H9 (cell line): ENCODE results near the gene FGD5. TPM values are rescaled to one million over a fixed set of nuclear protein-coding genes. Genes with fewer than 3 reads are reported as not detected.

ENCODE experiments used
- DNase-seq: peaks from one replicate; pipeline ENCODE4 v3.0.0-alpha.2; 2017
- H2AFZ ChIP-seq: one replicate; pipeline ENCODE4 v1.6.1; 2013; ENCODE audit warnings: mild to moderate bottlenecking, low read length, control low read depth, moderate library complexity
- H2AK5ac ChIP-seq: 2 replicates; pipeline ENCODE4 v1.6.1; 2013; ENCODE audit warnings: low read length, control low read depth, mixed read lengths; ENCODE audit not compliant: insufficient read length
- H2BK120ac ChIP-seq: one replicate; pipeline ENCODE4 v1.6.1; 2013; ENCODE audit warnings: low read depth, mild to moderate bottlenecking, low read length, control low read depth, inconsistent platforms; ENCODE audit not compliant: poor library complexity, severe bottlenecking
- H2BK12ac ChIP-seq: 2 replicates; pipeline ENCODE4 v1.6.1; 2013; ENCODE audit warnings: low read length, control low read depth, mixed read lengths, low read depth; ENCODE audit not compliant: insufficient read length
- H2BK15ac ChIP-seq: 2 replicates; pipeline ENCODE4 v1.6.1; 2013; ENCODE audit warnings: low read depth, low read length, control low read depth
- H2BK20ac ChIP-seq: one replicate; pipeline ENCODE4 v1.6.1; 2013; ENCODE audit warnings: low read depth, mild to moderate bottlenecking, low read length, control low read depth, inconsistent platforms; ENCODE audit not compliant: poor library complexity, severe bottlenecking
- H2BK5ac ChIP-seq: 2 replicates; pipeline ENCODE4 v1.6.1; 2013; ENCODE audit warnings: low read length, control low read depth, mixed read lengths; ENCODE audit not compliant: insufficient read length
- H3K14ac ChIP-seq: 2 replicates; pipeline ENCODE4 v1.6.1; 2013; ENCODE audit warnings: low read length, control low read depth; ENCODE audit not compliant: insufficient read depth
- H3K18ac ChIP-seq: 2 replicates; pipeline ENCODE4 v1.6.1; 2013; ENCODE audit warnings: low read depth, mild to moderate bottlenecking, mixed read lengths, low read length, control low read depth; ENCODE audit not compliant: insufficient read length
- H3K23ac ChIP-seq: 2 replicates; pipeline ENCODE4 v1.6.1; 2013; ENCODE audit warnings: low read length, control low read depth, mixed read lengths, low read depth; ENCODE audit not compliant: insufficient read length
- H3K23me2 ChIP-seq: 2 replicates; pipeline ENCODE4 v1.6.1; 2013; ENCODE audit warnings: low read depth, mild to moderate bottlenecking, mixed read lengths, low read length, control low read depth; ENCODE audit not compliant: insufficient read length, poor library complexity, severe bottlenecking
- H3K27ac ChIP-seq: 2 replicates; pipeline ENCODE4 v1.5.1; 2013; ENCODE audit warnings: low read length, control low read depth, mixed read lengths, low read depth; ENCODE audit not compliant: insufficient read length
- H3K27me3 ChIP-seq: 2 replicates; pipeline ENCODE4 v1.6.1; 2013; ENCODE audit warnings: low read length, control low read depth, inconsistent platforms; ENCODE audit not compliant: insufficient read depth
- H3K4ac ChIP-seq: 2 replicates; pipeline ENCODE4 v1.6.1; 2013; ENCODE audit warnings: low read depth, mild to moderate bottlenecking, control low read depth, inconsistent platforms, low read length, moderate library complexity
- H3K4me1 ChIP-seq: 2 replicates; pipeline ENCODE4 v1.6.1; 2013; ENCODE audit warnings: low read length, control low read depth, inconsistent platforms; ENCODE audit not compliant: insufficient read depth
- H3K4me2 ChIP-seq: 2 replicates; pipeline ENCODE4 v1.6.1; 2013; ENCODE audit warnings: low read length, control low read depth, mixed read lengths; ENCODE audit not compliant: insufficient read length, insufficient read depth
- H3K56ac ChIP-seq: 2 replicates; pipeline ENCODE4 v1.6.1; 2013; ENCODE audit warnings: low read depth, mild to moderate bottlenecking, mixed read lengths, low read length, control low read depth; ENCODE audit not compliant: insufficient read length
- H3K79me1 ChIP-seq: 2 replicates; pipeline ENCODE4 v1.6.1; 2013; ENCODE audit warnings: low read depth, mild to moderate bottlenecking, moderate library complexity, low read length, control low read depth, inconsistent platforms; ENCODE audit not compliant: insufficient read depth, poor library complexity, severe bottlenecking
- H3K79me2 ChIP-seq: 2 replicates; pipeline ENCODE4 v1.6.1; 2013; ENCODE audit warnings: low read length, control low read depth, inconsistent platforms; ENCODE audit not compliant: insufficient read depth
- H3K9ac ChIP-seq: 2 replicates; pipeline ENCODE4 v1.6.1; 2013; ENCODE audit warnings: low read length, control low read depth, mixed read lengths; ENCODE audit not compliant: insufficient read length; ENCODE audit errors: extremely low read depth
- H3K9me3 ChIP-seq: one replicate; pipeline ENCODE4 v1.6.1; 2013; ENCODE audit warnings: low read depth, low read length, inconsistent platforms; ENCODE audit not compliant: control insufficient read depth
- H3T11ph ChIP-seq: one replicate; pipeline ENCODE4 v1.6.1; 2013; ENCODE audit warnings: mild to moderate bottlenecking, low read length, control low read depth, inconsistent platforms
- H4K20me1 ChIP-seq: one replicate; pipeline ENCODE4 v1.6.1; 2013; ENCODE audit not compliant: control insufficient read depth, insufficient read length, insufficient read depth
- H4K5ac ChIP-seq: 2 replicates; pipeline ENCODE4 v1.6.1; 2013; ENCODE audit warnings: low read depth, mild to moderate bottlenecking, mixed read lengths, low read length, control low read depth; ENCODE audit not compliant: insufficient read length
- H4K8ac ChIP-seq: replicated peaks from 2 replicates; pipeline ENCODE4 v1.6.1; 2013; ENCODE audit warnings: low read length, control low read depth, mixed read lengths, low read depth; ENCODE audit not compliant: insufficient read length
- H4K91ac ChIP-seq: 2 replicates; pipeline ENCODE4 v1.6.1; 2013; ENCODE audit warnings: low read depth, mild to moderate bottlenecking, moderate library complexity, mixed read lengths, low read length, control low read depth; ENCODE audit not compliant: insufficient read length
- H3K27ac Mint-ChIP-seq, 3 experiments: 2 replicates in 2 of 3; 3 replicates in 1 of 3; pipeline ENCODE4 v1.8.0; 2020 to 2021; ENCODE audit warnings: mixed read lengths in 3 of 3, mild to moderate bottlenecking in 1 of 3, moderate library complexity in 1 of 3
- H3K27me3 Mint-ChIP-seq: 2 replicates; pipeline ENCODE4 v1.8.0; 2021; ENCODE audit warnings: low read depth, mild to moderate bottlenecking, moderate library complexity, mixed read lengths
- H3K36me3 Mint-ChIP-seq, 3 experiments: 2 replicates in 2 of 3; 3 replicates in 1 of 3; pipeline ENCODE4 v1.8.0; 2020 to 2021; ENCODE audit warnings: low read depth in 3 of 3, mixed read lengths in 3 of 3; ENCODE audit not compliant: insufficient read depth in 1 of 3
- H3K4me1 Mint-ChIP-seq, 2 experiments: 2 replicates each; pipeline ENCODE4 v1.8.0; 2020; ENCODE audit warnings: mixed read lengths in 2 of 2
- H3K4me3 Mint-ChIP-seq, 2 experiments: 2 replicates in 1 of 2; 3 replicates in 1 of 2; pipeline ENCODE4 v1.8.0; 2020 to 2021; ENCODE audit warnings: mild to moderate bottlenecking in 2 of 2, mixed read lengths in 2 of 2, moderate library complexity in 1 of 2
- H3K9me3 Mint-ChIP-seq, 2 experiments: 2 replicates in 1 of 2; 3 replicates in 1 of 2; pipeline ENCODE4 v1.8.0; 2020; ENCODE audit warnings: mild to moderate bottlenecking in 2 of 2, mixed read lengths in 2 of 2, moderate library complexity in 1 of 2
- WGBS: extraction: QIAGEN DNeasy Blood & Tissue Kit; methylation state at CpG from one replicate; pipeline ENCODE4 v1.1.7; 2013; ENCODE audit warnings: missing lambda C conversion rate, low lambda C conversion rate, mixed read lengths; ENCODE audit not compliant: insufficient read length; ENCODE audit errors: extremely low coverage; 5-methylcytosine and 5-hydroxymethylcytosine counted together
- total RNA-seq: library from RNA; stranded (reverse); gene quantifications from 2 replicates; pipeline ENCODE4 v1.2.1, GENCODE V29; 2021
- TF ChIP-seq, protein P1 (sequence below): fragments of 200-600 bp; sonication (generic); conservative IDR thresholded peaks from 3 replicates; pipeline ENCODE4 v1.8.0; 2021; ENCODE audit warnings: antibody characterized with exemption, mild to moderate bottlenecking

Gene FGD5
- total RNA-seq, 1 experiment from 2014 or later: 7.8 TPM

DNA sequence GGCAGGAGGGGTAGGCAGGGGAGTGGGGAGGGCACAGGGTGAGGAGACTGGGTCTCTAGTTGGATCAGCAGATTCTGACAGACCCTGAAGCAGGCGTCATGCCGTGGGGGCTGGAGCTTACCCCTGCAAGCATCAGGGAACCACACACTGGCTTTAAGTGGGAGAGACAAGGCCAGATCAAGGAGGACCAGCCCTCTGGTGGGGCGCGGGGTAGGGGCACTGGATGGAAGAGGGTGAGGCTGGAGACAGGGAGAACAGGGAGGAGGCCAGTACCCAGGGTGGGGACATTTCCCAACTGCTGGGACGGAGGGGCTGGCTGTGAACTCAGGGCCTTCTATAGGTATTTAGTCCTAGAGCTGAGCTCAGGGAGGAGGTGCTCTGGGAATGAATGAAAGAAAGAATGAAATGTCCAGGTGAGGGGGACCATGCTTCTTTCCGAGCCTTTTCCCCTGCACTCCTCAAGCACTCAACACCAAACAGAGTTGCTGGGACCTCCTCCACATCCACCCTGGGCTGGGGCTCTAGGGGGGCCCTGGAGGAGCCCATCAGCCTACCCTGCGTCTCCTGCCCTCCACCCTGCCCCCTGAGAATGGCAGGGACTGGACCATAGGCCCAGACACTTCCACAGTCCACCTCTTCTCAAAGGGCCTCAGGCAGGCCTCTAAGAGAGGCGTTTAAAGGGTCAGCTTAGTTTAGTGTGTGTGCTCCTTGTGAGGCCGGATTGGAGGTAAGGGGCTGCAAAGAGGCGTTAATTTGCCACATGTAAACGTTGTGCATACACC, 49.0 kb upstream of the FGD5 start:
- Histone ChIP-seq H2BK5ac (no peak overlapping the region), H3K79me1 (no peaks in the 10 kb centered on the region), H3K14ac (no peak overlapping the region; the same call in 1 of the 2 replicates), H4K20me1 (no peaks in the 10 kb centered on the region), H3K9me3 (no peaks in the 10 kb centered on the region), H3K18ac (no peak overlapping the region), H3K27me3 (no peaks in the 10 kb centered on the region), H3K23me2 (no peaks in the 10 kb centered on the region), H3K56ac (no peak overlapping the region), H2BK20ac (no peak overlapping the region), H4K5ac (no peak overlapping the region), H3K23ac (no peak overlapping the region), H3K4ac (no peak overlapping the region), H3T11ph (no peak overlapping the region), H4K91ac (no peak overlapping the region), H3K79me2 (no peaks in the 10 kb centered on the region), H2AFZ (no peak overlapping the region), H3K27ac (no peak overlapping the region), H3K4me2 (no peak overlapping the region), H4K8ac (no peak overlapping the region), H2BK120ac (no peak overlapping the region), H3K9ac (no peak overlapping the region), H3K4me1 (no peaks in the 10 kb centered on the region), H2AK5ac (no peak overlapping the region), H2BK15ac (no peak overlapping the region), H2BK12ac (no peak overlapping the region)
- no peak overlapping the region for H3K4me3 Mint-ChIP-seq
- H3K27me3 Mint-ChIP-seq: no peaks in the 10 kb centered on the region; the same call in 1 of the 2 replicates
- peak overlapping the region in 1 of 3 experiments; percentile 48; a peak in 1 of 7 replicates for H3K27ac Mint-ChIP-seq
- H3K36me3 Mint-ChIP-seq: no peaks in the 10 kb centered on the region; a peak in 1 of 7 replicates
- H3K4me1 Mint-ChIP-seq: peaks cover 3 to 16% of the 10 kb centered on the region in 2 experiments
- H3K9me3 Mint-ChIP-seq: no peaks in the 10 kb centered on the region; a peak in 1 of 5 replicates
- DNase-seq: no peak
- WGBS: no CpG with 5 or more reads among the region's 11 CpGs
- TF ChIP-seq, protein P1, sequence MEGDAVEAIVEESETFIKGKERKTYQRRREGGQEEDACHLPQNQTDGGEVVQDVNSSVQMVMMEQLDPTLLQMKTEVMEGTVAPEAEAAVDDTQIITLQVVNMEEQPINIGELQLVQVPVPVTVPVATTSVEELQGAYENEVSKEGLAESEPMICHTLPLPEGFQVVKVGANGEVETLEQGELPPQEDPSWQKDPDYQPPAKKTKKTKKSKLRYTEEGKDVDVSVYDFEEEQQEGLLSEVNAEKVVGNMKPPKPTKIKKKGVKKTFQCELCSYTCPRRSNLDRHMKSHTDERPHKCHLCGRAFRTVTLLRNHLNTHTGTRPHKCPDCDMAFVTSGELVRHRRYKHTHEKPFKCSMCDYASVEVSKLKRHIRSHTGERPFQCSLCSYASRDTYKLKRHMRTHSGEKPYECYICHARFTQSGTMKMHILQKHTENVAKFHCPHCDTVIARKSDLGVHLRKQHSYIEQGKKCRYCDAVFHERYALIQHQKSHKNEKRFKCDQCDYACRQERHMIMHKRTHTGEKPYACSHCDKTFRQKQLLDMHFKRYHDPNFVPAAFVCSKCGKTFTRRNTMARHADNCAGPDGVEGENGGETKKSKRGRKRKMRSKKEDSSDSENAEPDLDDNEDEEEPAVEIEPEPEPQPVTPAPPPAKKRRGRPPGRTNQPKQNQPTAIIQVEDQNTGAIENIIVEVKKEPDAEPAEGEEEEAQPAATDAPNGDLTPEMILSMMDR: no peak
